ENCODE measurements around the gene LYPD4. TPM values are rescaled to one million over a fixed set of nuclear protein-coding genes. Genes with fewer than 3 reads are reported as not detected.

Gene LYPD4
- not detected for polyA plus RNA-seq (2013, experiment 1 of 4)
- polyA plus RNA-seq (2013, experiment 2 of 4), result not detected
- polyA plus RNA-seq (2013, experiment 3 of 4), result not detected
- not detected for polyA plus RNA-seq (2013, experiment 4 of 4)

GRCh38 chr19:41844601-41845000 lies at the start of gene LYPD4:
LYPD4 (minus strand) TSS chr19:41844683; CDS start chr19:41839285, 5,398 bp downstream.
- Histone ChIP-seq H3K27me3 (ENCODE audit: control insufficient read depth, insufficient read depth, low read length, poor library complexity, severe bottlenecking) (peaks cover 3% of the 10 kb centered on the region), H3K36me3 (ENCODE audit: control insufficient read depth, insufficient read depth, low read length) (no peaks in the 10 kb centered on the region), H3K4me1 (ENCODE audit: control insufficient read depth, insufficient read depth, low read length) (no peaks in the 10 kb centered on the region), H3K4me3 (ENCODE audit: insufficient read depth, low read depth, low read length) (no peak within 1 kb of the TSS), H3K27ac (ENCODE audit: insufficient read depth, low read depth, low read length, poor library complexity, severe bottlenecking) (no peak within 1 kb of the TSS), H3K9me3 (ENCODE audit: control insufficient read depth, low read length) (no peaks in the 10 kb centered on the region)
- 88 to 90% methylated on average over 30 of the region's 30 CpGs for WGBS, 2 experiments

DNA sequence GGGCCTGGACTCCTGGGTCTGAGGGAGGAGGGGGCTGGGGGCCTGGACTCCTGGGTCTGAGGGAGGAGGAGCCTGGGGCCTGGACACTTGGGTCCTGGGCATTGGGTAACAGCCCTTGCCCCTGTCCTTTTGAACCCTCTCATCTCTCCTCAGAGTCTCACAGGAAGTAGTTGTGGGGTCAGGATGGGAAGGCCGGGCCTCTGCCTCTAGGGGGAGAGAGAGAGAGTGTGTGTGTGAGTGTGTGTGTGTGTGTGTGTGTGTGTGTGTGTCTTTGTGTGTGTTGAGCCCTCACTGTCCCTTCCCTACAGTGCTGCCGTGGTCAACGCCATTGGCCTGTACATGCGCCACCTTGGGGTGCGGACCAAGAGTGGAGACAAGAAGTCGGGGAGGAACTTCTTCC lies 49.4 kb upstream of the LYPD4 start:
- H3K27ac ChIP-seq (ENCODE audit: insufficient read depth, low read depth, low read length, poor library complexity, severe bottlenecking), result no peak overlapping the region
- no peaks in the 10 kb centered on the region for H3K9me3 ChIP-seq (ENCODE audit: control insufficient read depth, low read length)
- 80 to 84% methylated on average over 6 of the region's 6 CpGs for WGBS, 2 experiments
- H3K27me3 ChIP-seq (ENCODE audit: control insufficient read depth, insufficient read depth, low read length, poor library complexity, severe bottlenecking), result no peaks in the 10 kb centered on the region
- peaks cover 3% of the 10 kb centered on the region for H3K36me3 ChIP-seq (ENCODE audit: control insufficient read depth, insufficient read depth, low read length)
- H3K4me3 ChIP-seq (ENCODE audit: insufficient read depth, low read depth, low read length), result no peak overlapping the region
- no peaks in the 10 kb centered on the region for H3K4me1 ChIP-seq (ENCODE audit: control insufficient read depth, insufficient read depth, low read length)

DNA sequence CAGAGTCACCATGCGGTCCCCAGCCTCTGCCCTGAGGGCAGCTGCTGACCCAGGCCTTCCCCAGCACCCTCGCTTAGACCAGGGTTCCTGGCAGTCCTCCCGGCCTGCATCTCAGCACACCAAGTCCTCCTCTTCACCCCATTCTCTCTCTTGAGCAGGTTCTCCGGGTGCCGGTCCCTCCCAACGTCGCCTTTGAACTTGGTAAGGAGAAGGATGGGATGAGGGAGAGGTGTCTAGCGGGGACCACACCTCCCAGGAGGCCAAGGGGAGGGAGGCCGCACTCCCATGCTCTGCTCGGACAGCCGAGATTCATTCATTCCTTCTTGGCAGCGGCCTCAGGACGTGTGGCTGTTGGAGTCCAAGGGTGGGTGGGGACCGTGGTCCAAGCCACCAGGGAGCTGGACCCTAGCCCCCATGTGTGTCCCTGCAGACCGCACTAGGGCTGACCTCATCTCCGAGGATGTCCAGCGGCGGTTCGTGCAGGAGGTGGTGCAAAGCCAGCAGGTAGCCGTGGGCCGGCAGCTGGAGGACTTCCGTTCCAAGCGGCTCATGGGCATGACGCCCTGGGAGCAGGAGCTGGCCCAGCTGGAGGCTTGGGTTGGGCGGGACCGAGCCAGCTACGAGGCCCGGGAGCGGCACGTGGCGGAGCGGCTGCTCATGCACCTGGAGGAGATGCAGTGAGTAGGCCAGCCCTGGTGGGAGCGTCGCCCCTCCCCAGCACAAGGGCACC lies 47.9 kb upstream of the LYPD4 start:
- H3K36me3 ChIP-seq (ENCODE audit: control insufficient read depth, insufficient read depth, low read length), result peaks cover 3% of the 10 kb centered on the region
- H3K9me3 ChIP-seq (ENCODE audit: control insufficient read depth, low read length), result no peaks in the 10 kb centered on the region
- 92 to 93% methylated on average over 34 of the region's 34 CpGs for WGBS, 2 experiments
- H3K4me3 ChIP-seq (ENCODE audit: insufficient read depth, low read depth, low read length), result no peak overlapping the region
- H3K27ac ChIP-seq (ENCODE audit: insufficient read depth, low read depth, low read length, poor library complexity, severe bottlenecking), result no peak overlapping the region
- H3K27me3 ChIP-seq (ENCODE audit: control insufficient read depth, insufficient read depth, low read length, poor library complexity, severe bottlenecking), result no peaks in the 10 kb centered on the region
- no peaks in the 10 kb centered on the region for H3K4me1 ChIP-seq (ENCODE audit: control insufficient read depth, insufficient read depth, low read length)

DNA sequence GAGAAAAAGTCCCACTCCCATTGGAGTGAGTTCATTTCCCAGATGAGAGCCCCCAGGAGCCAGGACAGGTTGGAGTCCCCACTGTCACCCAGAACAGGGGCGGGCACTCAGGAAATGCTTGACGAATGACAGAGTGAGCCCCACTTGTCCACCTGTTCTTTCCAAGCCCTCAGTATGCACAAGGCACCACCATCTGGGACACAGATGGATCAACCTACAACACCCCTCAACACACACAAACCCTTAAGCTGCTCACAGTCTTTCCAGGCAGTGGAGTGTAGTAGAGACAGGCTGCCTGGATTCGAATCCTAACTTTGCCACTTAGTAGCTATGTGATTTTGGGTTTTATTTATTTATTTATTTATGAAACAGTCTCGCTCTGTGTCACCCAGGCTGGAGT lies 46.5 kb upstream of the LYPD4 start:
- H3K4me1 ChIP-seq (ENCODE audit: control insufficient read depth, insufficient read depth, low read length), result no peaks in the 10 kb centered on the region
- no peak overlapping the region for H3K4me3 ChIP-seq (ENCODE audit: insufficient read depth, low read depth, low read length)
- peaks cover 3% of the 10 kb centered on the region for H3K36me3 ChIP-seq (ENCODE audit: control insufficient read depth, insufficient read depth, low read length)
- 89 to 94% methylated on average over 4 of the region's 4 CpGs for WGBS, 2 experiments
- H3K27me3 ChIP-seq (ENCODE audit: control insufficient read depth, insufficient read depth, low read length, poor library complexity, severe bottlenecking), result no peaks in the 10 kb centered on the region
- no peak overlapping the region for H3K27ac ChIP-seq (ENCODE audit: insufficient read depth, low read depth, low read length, poor library complexity, severe bottlenecking)
- no peaks in the 10 kb centered on the region for H3K9me3 ChIP-seq (ENCODE audit: control insufficient read depth, low read length)

- H3K4me3 ChIP-seq (ENCODE audit: insufficient read depth, low read depth, low read length), result no peak overlapping the region
- H3K4me1 ChIP-seq (ENCODE audit: control insufficient read depth, insufficient read depth, low read length), result peaks cover 2% of the 10 kb centered on the region
- H3K27ac ChIP-seq (ENCODE audit: insufficient read depth, low read depth, low read length, poor library complexity, severe bottlenecking), result no peak overlapping the region
- no peaks in the 10 kb centered on the region for H3K27me3 ChIP-seq (ENCODE audit: control insufficient read depth, insufficient read depth, low read length, poor library complexity, severe bottlenecking)
- 95 to 97% methylated on average over 8 of the region's 8 CpGs for whole genome bisulfite sequencing, 2 experiments
- H3K36me3 ChIP-seq (ENCODE audit: control insufficient read depth, insufficient read depth, low read length), result no peaks in the 10 kb centered on the region
- H3K9me3 ChIP-seq (ENCODE audit: control insufficient read depth, low read length), result no peaks in the 10 kb centered on the region
Measured at GRCh38 chr19:41889896-41890295, 45.4 kb upstream of the LYPD4 start.

GRCh38 chr19:41888926-41889325 lies 44.4 kb upstream of the LYPD4 start:
- no peaks in the 10 kb centered on the region for H3K36me3 ChIP-seq (ENCODE audit: control insufficient read depth, insufficient read depth, low read length)
- WGBS, 2 experiments, result 91 to 92% methylated on average over 12 of the region's 12 CpGs
- H3K27me3 ChIP-seq (ENCODE audit: control insufficient read depth, insufficient read depth, low read length, poor library complexity, severe bottlenecking), result peaks cover under 1% of the 10 kb centered on the region
- no peak overlapping the region for H3K27ac ChIP-seq (ENCODE audit: insufficient read depth, low read depth, low read length, poor library complexity, severe bottlenecking)
- H3K4me3 ChIP-seq (ENCODE audit: insufficient read depth, low read depth, low read length), result no peak overlapping the region
- H3K4me1 ChIP-seq (ENCODE audit: control insufficient read depth, insufficient read depth, low read length), result peaks cover 6% of the 10 kb centered on the region
- no peaks in the 10 kb centered on the region for H3K9me3 ChIP-seq (ENCODE audit: control insufficient read depth, low read length)

DNA sequence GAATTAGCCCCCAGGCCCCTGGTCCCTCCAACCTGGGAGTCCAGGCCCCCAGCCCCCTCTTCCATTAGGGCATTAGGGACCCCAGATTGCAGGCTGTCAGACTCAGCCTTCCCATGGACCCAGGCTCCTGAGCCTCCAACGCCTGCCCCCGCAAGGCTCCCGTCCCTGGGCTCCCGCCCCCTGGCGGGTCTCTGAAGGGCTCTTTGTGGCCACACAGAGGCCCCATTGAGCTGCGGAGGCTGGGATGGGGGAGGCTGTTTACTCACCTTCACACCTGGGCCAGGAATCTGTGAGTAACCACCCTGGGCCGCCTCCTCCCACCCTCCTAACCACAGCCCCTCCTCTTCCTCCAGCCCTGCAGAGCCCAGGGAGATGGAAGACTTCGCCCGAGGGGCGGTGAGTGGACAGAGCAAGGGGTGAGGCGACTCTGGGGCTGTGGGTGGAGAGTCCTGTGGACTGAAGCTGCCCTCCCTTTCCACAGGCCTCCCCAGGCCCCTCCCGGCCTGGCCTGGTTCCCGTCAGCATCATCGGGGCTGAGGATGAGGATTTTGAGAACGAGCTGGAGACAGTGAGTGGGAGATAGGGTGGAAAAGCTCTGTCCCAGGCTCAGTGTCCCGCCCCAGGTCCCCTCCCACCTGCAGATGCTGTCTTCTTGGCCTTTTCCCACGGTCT lies 43.4 kb upstream of the LYPD4 start:
- no peak overlapping the region for H3K4me3 ChIP-seq (ENCODE audit: insufficient read depth, low read depth, low read length)
- peaks cover 11% of the 10 kb centered on the region for H3K27me3 ChIP-seq (ENCODE audit: control insufficient read depth, insufficient read depth, low read length, poor library complexity, severe bottlenecking)
- H3K27ac ChIP-seq (ENCODE audit: insufficient read depth, low read depth, low read length, poor library complexity, severe bottlenecking), result no peak overlapping the region
- H3K4me1 ChIP-seq (ENCODE audit: control insufficient read depth, insufficient read depth, low read length), result peaks cover 6% of the 10 kb centered on the region
- 52 to 56% methylated on average over 17 of the region's 17 CpGs for WGBS, 2 experiments
- H3K36me3 ChIP-seq (ENCODE audit: control insufficient read depth, insufficient read depth, low read length), result no peaks in the 10 kb centered on the region
- H3K9me3 ChIP-seq (ENCODE audit: control insufficient read depth, low read length), result no peaks in the 10 kb centered on the region

- 82 to 83% methylated on average over 13 of the region's 13 CpGs for WGBS, 2 experiments
- H3K4me1 ChIP-seq (ENCODE audit: control insufficient read depth, insufficient read depth, low read length), result peaks cover 10% of the 10 kb centered on the region
- peaks cover 19% of the 10 kb centered on the region for H3K27me3 ChIP-seq (ENCODE audit: control insufficient read depth, insufficient read depth, low read length, poor library complexity, severe bottlenecking)
- H3K4me3 ChIP-seq (ENCODE audit: insufficient read depth, low read depth, low read length), result no peak overlapping the region
- H3K36me3 ChIP-seq (ENCODE audit: control insufficient read depth, insufficient read depth, low read length), result no peaks in the 10 kb centered on the region
- H3K27ac ChIP-seq (ENCODE audit: insufficient read depth, low read depth, low read length, poor library complexity, severe bottlenecking), result no peak overlapping the region
- no peaks in the 10 kb centered on the region for H3K9me3 ChIP-seq (ENCODE audit: control insufficient read depth, low read length)
Measured at GRCh38 chr19:41886761-41887710, 42.6 kb upstream of the LYPD4 start.

DNA sequence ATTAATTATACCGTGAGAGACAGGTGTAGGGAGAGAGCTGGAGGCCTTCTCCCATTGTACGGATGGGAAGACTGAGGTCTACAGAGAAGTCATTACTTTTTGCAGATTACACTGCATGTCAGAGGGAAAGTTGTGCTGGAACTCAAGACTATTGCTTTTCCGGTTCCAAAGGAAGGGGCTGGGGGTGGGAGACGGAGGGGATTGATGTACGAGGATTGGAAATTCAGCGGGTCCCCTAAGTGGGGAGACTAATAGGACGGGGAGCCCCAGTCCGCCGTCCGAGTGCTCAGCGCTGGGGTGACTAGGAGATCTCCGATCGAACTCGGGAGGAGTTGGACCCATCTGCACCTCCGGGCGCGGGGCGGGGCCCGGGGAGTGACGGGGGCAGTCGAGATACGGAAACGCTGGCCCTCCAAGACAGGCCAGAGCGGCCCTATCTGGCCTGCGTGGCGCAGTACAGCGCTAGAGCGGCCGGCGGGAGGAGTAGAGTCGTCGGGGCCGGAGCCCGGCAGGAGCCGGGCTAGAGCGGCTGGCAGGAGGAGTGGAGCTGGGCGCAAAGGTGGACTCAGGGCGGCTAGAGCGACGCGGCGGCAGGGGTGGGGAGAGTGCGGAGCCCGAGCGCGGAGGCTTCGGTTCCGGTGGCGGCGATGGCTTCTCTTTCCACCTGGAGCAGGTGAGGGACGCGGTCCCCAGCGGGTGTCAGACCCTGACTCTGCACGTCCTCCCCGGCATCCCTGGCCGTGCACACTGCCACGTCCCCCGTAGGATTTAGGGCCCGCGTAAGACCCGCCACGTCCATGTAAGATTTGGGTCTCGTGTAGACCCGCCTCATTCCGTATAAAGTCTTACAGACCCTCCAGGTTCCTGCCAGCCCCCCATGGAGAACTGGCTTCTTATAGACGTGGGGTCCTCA lies 39.6 kb upstream of the LYPD4 start:
- peak overlapping the region; percentile 60 for H3K4me3 ChIP-seq (ENCODE audit: insufficient read depth, low read depth, low read length)
- WGBS, 2 experiments, result 1% methylated on average over 66 of the region's 66 CpGs
- peaks cover 10% of the 10 kb centered on the region for H3K4me1 ChIP-seq (ENCODE audit: control insufficient read depth, insufficient read depth, low read length)
- H3K27ac ChIP-seq (ENCODE audit: insufficient read depth, low read depth, low read length, poor library complexity, severe bottlenecking), result no peak overlapping the region
- no peaks in the 10 kb centered on the region for H3K36me3 ChIP-seq (ENCODE audit: control insufficient read depth, insufficient read depth, low read length)
- peaks cover 33% of the 10 kb centered on the region for H3K27me3 ChIP-seq (ENCODE audit: control insufficient read depth, insufficient read depth, low read length, poor library complexity, severe bottlenecking)
- no peaks in the 10 kb centered on the region for H3K9me3 ChIP-seq (ENCODE audit: control insufficient read depth, low read length)

Data from ectodermal cell (in vitro differentiated cells).